Aorta (tissue), 5 donors: ENCODE measurements around the gene DNTT. TPM values are rescaled to one million over a fixed set of nuclear protein-coding genes. Genes with fewer than 3 reads are reported as not detected.

Source experiments
- ATAC-seq: fragments of 200-7000 bp; cut with Tn5 transposase; one replicate; pipeline ENCODE4 v1.9.1; 2022; ENCODE audit warnings: moderate library complexity; ENCODE audit not compliant: low FRiP score
- DNase-seq, 2 donors: peaks; one replicate each; pipeline ENCODE4 v3.0.0-alpha.2; 2020
- H3K27ac ChIP-seq, 2 donors: one replicate each; pipeline ENCODE4 v1.5.1; 2013; ENCODE audit warnings: low read length in 2 of 2, mild to moderate bottlenecking in 2 of 2, moderate library complexity in 2 of 2, control low read depth in 1 of 2, inconsistent platforms in 1 of 2, low read depth in 1 of 2
- H3K27me3 ChIP-seq, 2 donors: one replicate each; pipeline ENCODE4 v1.6.1; 2013; ENCODE audit warnings: control low read depth in 1 of 2, low read length in 1 of 2, mild to moderate bottlenecking in 1 of 2, moderate library complexity in 1 of 2; ENCODE audit not compliant: insufficient read depth in 2 of 2, control insufficient read depth in 1 of 2
- H3K36me3 ChIP-seq, 2 donors: one replicate each; pipeline ENCODE4 v1.6.1; 2013; ENCODE audit warnings: control low read depth in 1 of 2, low read length in 1 of 2, mild to moderate bottlenecking in 1 of 2; ENCODE audit not compliant: insufficient read depth in 2 of 2, control insufficient read depth in 1 of 2
- H3K4me1 ChIP-seq, 2 donors: one replicate each; pipeline ENCODE4 v1.6.1; 2013; ENCODE audit warnings: low read length in 2 of 2, control low read depth in 1 of 2, mild to moderate bottlenecking in 1 of 2, moderate library complexity in 1 of 2; ENCODE audit not compliant: insufficient read depth in 2 of 2, control insufficient read depth in 1 of 2
- H3K4me3 ChIP-seq, 2 donors: one replicate each; pipeline ENCODE4 v1.5.1; 2013; ENCODE audit warnings: low read length in 2 of 2, control low read depth in 1 of 2, mild to moderate bottlenecking in 1 of 2
- H3K9me3 ChIP-seq: one replicate; pipeline ENCODE4 v1.6.1; 2013; ENCODE audit warnings: mild to moderate bottlenecking, low read length; ENCODE audit not compliant: control insufficient read depth
- WGBS, 2 donors: extraction: QIAGEN DNeasy Blood & Tissue Kit; methylation state at CpG; one replicate each; pipeline ENCODE4 v1.1.7; 2013; 5-methylcytosine and 5-hydroxymethylcytosine counted together
- intact Hi-C, 2 donors: fragments of 100-400 bp; cut with DNase I; formaldehyde crosslinking; loops; one replicate each; pipeline versions ENCODE4 v1.14.2 to v1.15.0; 2022
- long read RNA-seq, 2 donors: library from polyadenylated mRNA; unstranded; transcript quantifications; one replicate each; pipeline ENCODE4 v2.0.0, GENCODE V29; 2020 to 2021
- polyA plus RNA-seq, 2 donors: library from polyadenylated mRNA; stranded (reverse); fragments of 200-250 nt; gene quantifications; one replicate each; pipeline ENCODE4 v1.2.3, GENCODE V29; 2013
- total RNA-seq, 2 donors: library from RNA; stranded (reverse); fragmentation: NEBNext Ultra II Directional; extraction: Animal tissue kit (Norgen Biotek cat#: 25700); gene quantifications; one replicate each; pipeline ENCODE4 v1.2.1, GENCODE V29; 2021
- donor health status: healthy with polysubstance abuse.
- donor health status: Bipolar disorder and iron deficiency.
- donor health status: DM: no; HTN: no; CAD: no.
- donor health status: DM: no; HTN: no; CAD: no.
- donor health status: DM: yes; HTN: yes; CAD: no.

DNTT gene
- total RNA-seq (not detected), polyA plus RNA-seq (not detected)
- long read RNA-seq, donor 1, result 0 reads
- long read RNA-seq, donor 2, result 0 reads

- Histone ChIP-seq H3K27me3 (peaks cover 0 to 4% of the 10 kb centered on the region in 2 donors), H3K36me3 (no peaks in the 10 kb centered on the region), H3K4me3 (no peak within 1 kb of the TSS), H3K27ac (no peak within 1 kb of the TSS), H3K4me1 (no peaks in the 10 kb centered on the region), H3K9me3 (no peaks in the 10 kb centered on the region)
- intact Hi-C loops, result no loop called here
- ATAC-seq (no peak), DNase-seq (no peak)
- 87 to 90% methylated on average over 8 of the region's 8 CpGs for WGBS, 2 donors
Observed at GRCh38 chr10:96304230-96304629, at the start of gene DNTT. Gene DNTT (plus strand): TSS chr10:96304434. CDS start chr10:96304498, 64 bp downstream.

GRCh38 chr10:96254976-96255375 lies 49.3 kb upstream of the DNTT start:
- no peaks in the 10 kb centered on the region for H3K36me3 ChIP-seq
- intact Hi-C loops, result no loop called here
- 90% methylated on average over 5 of the region's 5 CpGs for WGBS, 2 donors
- no peaks in the 10 kb centered on the region for H3K9me3 ChIP-seq
- no peak overlapping the region for H3K4me3 ChIP-seq
- ATAC-seq (no peak), DNase-seq (no peak)
- H3K27me3 ChIP-seq, result no peaks in the 10 kb centered on the region
- no peak overlapping the region for H3K27ac ChIP-seq
- H3K4me1 ChIP-seq, result no peaks in the 10 kb centered on the region

GRCh38 chr10:96255549-96256333 lies 48.5 kb upstream of the DNTT start:
- intact Hi-C loops, result no loop called here

GRCh38 chr10:96257944-96258343 lies 46.3 kb upstream of the DNTT start:
- peak; percentile 76 for ATAC-seq
- no peak overlapping the region for H3K4me3 ChIP-seq
- H3K27me3 ChIP-seq, result no peaks in the 10 kb centered on the region
- H3K9me3 ChIP-seq, result no peaks in the 10 kb centered on the region
- H3K36me3 ChIP-seq, result no peaks in the 10 kb centered on the region
- no peak overlapping the region for H3K27ac ChIP-seq
- intact Hi-C loops, result no loop called here
- 0 to 3% methylated on average over 4 of the region's 4 CpGs for WGBS, 2 donors
- peak; percentile 76 to 82 for DNase-seq
- no peaks in the 10 kb centered on the region for H3K4me1 ChIP-seq

More at GRCh38 chr10:96255549-96256333, 48.5 kb upstream of the DNTT start:
- WGBS, 2 donors, result 29 to 47% methylated on average over 6 of the region's 6 CpGs
- no peaks in the 10 kb centered on the region for H3K36me3 ChIP-seq
- ATAC-seq (no peak), DNase-seq (no peak)
- no peaks in the 10 kb centered on the region for H3K27me3 ChIP-seq
- H3K27ac ChIP-seq, result no peak overlapping the region
- no peaks in the 10 kb centered on the region for H3K4me1 ChIP-seq
- no peaks in the 10 kb centered on the region for H3K9me3 ChIP-seq
- no peak overlapping the region for H3K4me3 ChIP-seq

- no peaks in the 10 kb centered on the region for H3K27me3 ChIP-seq
- H3K36me3 ChIP-seq, result no peaks in the 10 kb centered on the region
- no peaks in the 10 kb centered on the region for H3K4me1 ChIP-seq
- no peak overlapping the region for H3K4me3 ChIP-seq
- WGBS, 2 donors, result 79 to 83% methylated on average over 6 of the region's 6 CpGs
- DNase-seq (no peak), ATAC-seq (no peak)
- intact Hi-C loops, result no loop called here
- no peaks in the 10 kb centered on the region for H3K9me3 ChIP-seq
- no peak overlapping the region for H3K27ac ChIP-seq
Observed at GRCh38 chr10:96259150-96259549, 45.1 kb upstream of the DNTT start.

- no peak for DNase-seq
- 56 to 59% methylated on average over 3 of the region's 3 CpGs for WGBS, 2 donors
- no peak for ATAC-seq
Observed at GRCh38 chr10:96260014-96260413, 44.2 kb upstream of the DNTT start.

GRCh38 chr10:96261132-96261531 lies 43.1 kb upstream of the DNTT start:
- no peak overlapping the region for H3K4me3 ChIP-seq
- no peak overlapping the region for H3K27ac ChIP-seq
- intact Hi-C loops, result no loop called here
- DNase-seq, result no peak
- ATAC-seq, result no peak
- 92 to 95% methylated on average over 2 of the region's 2 CpGs for WGBS, 2 donors
- H3K27me3 ChIP-seq, result no peaks in the 10 kb centered on the region
- H3K9me3 ChIP-seq, result no peaks in the 10 kb centered on the region
- H3K36me3 ChIP-seq, result no peaks in the 10 kb centered on the region
- no peaks in the 10 kb centered on the region for H3K4me1 ChIP-seq

More at GRCh38 chr10:96260014-96260413, 44.2 kb upstream of the DNTT start:
- Histone ChIP-seq H3K27ac (no peak overlapping the region), H3K9me3 (no peaks in the 10 kb centered on the region), H3K36me3 (no peaks in the 10 kb centered on the region), H3K27me3 (no peaks in the 10 kb centered on the region), H3K4me3 (no peak overlapping the region), H3K4me1 (no peaks in the 10 kb centered on the region)
- intact Hi-C loops, result no loop called here

- WGBS, 2 donors, result 83% methylated on average over 3 of the region's 3 CpGs
- no peak for ATAC-seq
- H3K27ac ChIP-seq, result no peak overlapping the region
Observed at GRCh38 chr10:96261930-96262329, 42.3 kb upstream of the DNTT start.

GRCh38 chr10:96263176-96263575 lies 41.1 kb upstream of the DNTT start:
- no peak for ATAC-seq
- no peak for DNase-seq
- no peak overlapping the region for H3K4me3 ChIP-seq
- H3K4me1 ChIP-seq, result no peaks in the 10 kb centered on the region
- H3K36me3 ChIP-seq, result no peaks in the 10 kb centered on the region
- WGBS, 2 donors, result 90% methylated on average over 4 of the region's 4 CpGs
- intact Hi-C loops, result no loop called here
- no peaks in the 10 kb centered on the region for H3K9me3 ChIP-seq
- no peak overlapping the region for H3K27ac ChIP-seq
- H3K27me3 ChIP-seq, result no peaks in the 10 kb centered on the region

More at GRCh38 chr10:96261930-96262329, 42.3 kb upstream of the DNTT start:
- no peak for DNase-seq
- intact Hi-C loops, result no loop called here
- Histone ChIP-seq H3K36me3 (no peaks in the 10 kb centered on the region), H3K4me3 (no peak overlapping the region), H3K27me3 (no peaks in the 10 kb centered on the region), H3K4me1 (no peaks in the 10 kb centered on the region), H3K9me3 (no peaks in the 10 kb centered on the region)
